Measurements from ENCODE around the gene OMP. TPM values are rescaled to one million over a fixed set of nuclear protein-coding genes. Genes with fewer than 3 reads are reported as not detected.

Gene OMP
- total RNA-seq, 1 experiment from 2014 or later = not detected

GRCh38 chr11:77087723-77088225 lies 14.9 kb upstream of the OMP start:
- BruUV-seq (replicated peaks) = no TSS peak
- no peaks in the 10 kb centered on the region for H3K36me3 Mint-ChIP-seq (ENCODE audit: insufficient read depth, unreplicated experiment)
- no peaks in the 10 kb centered on the region for H3K4me1 Mint-ChIP-seq (ENCODE audit: insufficient read depth, unreplicated experiment)
- no peaks in the 10 kb centered on the region for H3K27me3 Mint-ChIP-seq (ENCODE audit: insufficient read depth, unreplicated experiment)
- ChIA-PET CTCF (interaction anchor here (0.7 to 8.9 kb wide), 2 partner anchors 10 to 168 kb away, joined by 5 to 108 read pairs; no protein-coding TSS in a partner anchor), POLR2A (interaction anchor here (0.7 kb wide), 1 partner anchor 38 kb away, joined by 3 read pairs; no protein-coding TSS in a partner anchor)
- H3K9me3 Mint-ChIP-seq (ENCODE audit: unreplicated experiment) = no peaks in the 10 kb centered on the region
- H3K27ac Mint-ChIP-seq (ENCODE audit: low read depth, unreplicated experiment) = no peak overlapping the region
- H3K4me3 Mint-ChIP-seq (ENCODE audit: unreplicated experiment) = no peak overlapping the region
- no peak for DNase-seq (ENCODE audit: unreplicated experiment)
- intact Hi-C loops (cut with micrococcal nuclease) = no loop called here
- no peak for TF ChIP-seq CTCF (IDR thresholded peaks at IDR 0.05; ENCODE audit: unreplicated experiment)

GRCh38 chr11:77088236-77089003 lies 14.2 kb upstream of the OMP start:
- POLR2A ChIA-PET = interaction anchor here (0.6 kb wide), 1 partner anchor 16 kb away, joined by 3 read pairs; no protein-coding TSS in a partner anchor
- Mint-ChIP-seq H3K4me1 (ENCODE audit: insufficient read depth, unreplicated experiment) (no peaks in the 10 kb centered on the region), H3K36me3 (ENCODE audit: insufficient read depth, unreplicated experiment) (no peaks in the 10 kb centered on the region), H3K4me3 (ENCODE audit: unreplicated experiment) (no peak overlapping the region), H3K27ac (ENCODE audit: low read depth, unreplicated experiment) (peak overlapping the region; percentile 1), H3K9me3 (ENCODE audit: unreplicated experiment) (no peaks in the 10 kb centered on the region), H3K27me3 (ENCODE audit: insufficient read depth, unreplicated experiment) (no peaks in the 10 kb centered on the region)
- intact Hi-C loops (cut with micrococcal nuclease) = no loop called here
- CTCF ChIA-PET = interaction anchor here (0.6 to 8.9 kb wide), 7 partner anchors 11 to 366 kb away, joined by 3 to 108 read pairs (median 5); no protein-coding TSS in a partner anchor
- TF ChIP-seq CTCF (IDR thresholded peaks at IDR 0.05; ENCODE audit: unreplicated experiment) = no peak
- BruUV-seq (replicated peaks) = no TSS peak
- no peak for DNase-seq (ENCODE audit: unreplicated experiment)

- DNase-seq (ENCODE audit: unreplicated experiment) = no peak
- Mint-ChIP-seq H3K27ac (ENCODE audit: low read depth, unreplicated experiment) (peak overlapping the region; percentile 1), H3K36me3 (ENCODE audit: insufficient read depth, unreplicated experiment) (no peaks in the 10 kb centered on the region), H3K9me3 (ENCODE audit: unreplicated experiment) (no peaks in the 10 kb centered on the region), H3K27me3 (ENCODE audit: insufficient read depth, unreplicated experiment) (no peaks in the 10 kb centered on the region), H3K4me1 (ENCODE audit: insufficient read depth, unreplicated experiment) (no peaks in the 10 kb centered on the region), H3K4me3 (ENCODE audit: unreplicated experiment) (no peak overlapping the region)
- TF ChIP-seq CTCF (IDR thresholded peaks at IDR 0.05; ENCODE audit: unreplicated experiment) = no peak
- BruUV-seq (replicated peaks) = no TSS peak
- intact Hi-C loops (cut with micrococcal nuclease) = no loop called here
- CTCF ChIA-PET = interaction anchor here (0.6 to 8.9 kb wide), 9 partner anchors 8 to 367 kb away, joined by 3 to 108 read pairs (median 32); no protein-coding TSS in a partner anchor
- POLR2A ChIA-PET = interaction anchor here (0.6 kb wide), 1 partner anchor 17 kb away, joined by 3 read pairs; no protein-coding TSS in a partner anchor
These were observed 13.6 kb upstream of the OMP start for GRCh38 chr11:77089004-77089545.

GRCh38 chr11:77090046-77090372 lies 12.6 kb upstream of the OMP start:
- ChIA-PET CTCF (interaction anchor here (0.5 to 8.9 kb wide), 24 partner anchors 9 to 456 kb away, joined by 3 to 108 read pairs (median 10); no protein-coding TSS in a partner anchor), POLR2A (interaction anchor here (1.1 kb wide), 1 partner anchor 12 kb away, joined by 5 read pairs; the partner anchor contains the start of gene OMP)
- no TSS peak for BruUV-seq (replicated peaks)
- no peak for DNase-seq (ENCODE audit: unreplicated experiment)
- Mint-ChIP-seq H3K36me3 (ENCODE audit: insufficient read depth, unreplicated experiment) (no peaks in the 10 kb centered on the region), H3K9me3 (ENCODE audit: unreplicated experiment) (no peaks in the 10 kb centered on the region), H3K27me3 (ENCODE audit: insufficient read depth, unreplicated experiment) (no peaks in the 10 kb centered on the region), H3K4me1 (ENCODE audit: insufficient read depth, unreplicated experiment) (no peaks in the 10 kb centered on the region), H3K4me3 (ENCODE audit: unreplicated experiment) (no peak overlapping the region), H3K27ac (ENCODE audit: low read depth, unreplicated experiment) (no peak overlapping the region)
- intact Hi-C loops (cut with micrococcal nuclease) = loop anchor here (5.0 to 10.0 kb wide), 2 partner anchors 283 to 355 kb away; no protein-coding TSS in a partner anchor
- no peak for TF ChIP-seq CTCF (IDR thresholded peaks at IDR 0.05; ENCODE audit: unreplicated experiment)

All from MCF 10A (cell line).